PC-3 (cell line): ENCODE data around the gene PHYKPL. TPM values are rescaled to one million over a fixed set of nuclear protein-coding genes. Genes with fewer than 3 reads are reported as not detected.
A peak's percentile ranks its signal among the peaks of the same experiment; 100 is the strongest.

ENCODE experiments used
- ATAC-seq: fragments of 200-7000 bp; cut with Tn5 transposase; 2 replicates; pipeline ENCODE4 v1.9.1; 2020; ENCODE audit warnings: mild to moderate bottlenecking, moderate library complexity
- BruUV-seq: library from RNA; stranded (reverse); fragments of 400-500 nt; replicated peaks from 2 replicates; lab custom pipeline; 2021; lab: Mats Ljungman, UMichigan
- CTCF ChIA-PET: fragments of 300-600 bp; sonication (Branson Sonifier 250); formaldehyde crosslinking; loops from one replicate; lab custom pipeline; 2022; ENCODE audit warnings: antibody characterized with exemption; lab: Charles Lee
- POLR2A ChIA-PET: fragments of 300-600 bp; sonication (Branson Sonifier 250); formaldehyde crosslinking; loops from one replicate; lab custom pipeline; 2022; ENCODE audit warnings: antibody characterized with exemption; ENCODE audit not compliant: unreplicated experiment; lab: Charles Lee
- DNase-seq: peaks from one replicate; pipeline ENCODE4 v3.0.0-alpha.2; 2015
- H2AFZ ChIP-seq: fragments of 300-600 bp; sonication (generic); 2 replicates; pipeline ENCODE4 v1.6.0; 2016; ENCODE audit warnings: antibody characterized with exemption, low read length
- H3F3A ChIP-seq: fragments of 300-600 bp; sonication (generic); one replicate; pipeline ENCODE4 v1.6.0; 2017; ENCODE audit warnings: antibody characterized with exemption, low read length, control low read depth, mild to moderate bottlenecking; ENCODE audit not compliant: unreplicated experiment
- H3K27ac ChIP-seq: fragments of 300-600 bp; sonication (generic); 2 replicates; pipeline ENCODE4 v1.5.1; 2016; ENCODE audit warnings: mild to moderate bottlenecking, low read length
- H3K27me3 ChIP-seq: fragments of 300-600 bp; sonication (generic); 2 replicates; pipeline ENCODE4 v1.6.1; 2016; ENCODE audit warnings: low read length, mixed read lengths
- H3K36me3 ChIP-seq: fragments of 300-600 bp; sonication (generic); 2 replicates; pipeline ENCODE4 v1.6.1; 2016; ENCODE audit warnings: low read depth, mixed run types, low read length, mixed read lengths
- H3K4me1 ChIP-seq: fragments of 300-600 bp; sonication (generic); 2 replicates; pipeline ENCODE4 v1.5.1; 2016; ENCODE audit warnings: low read length; ENCODE audit not compliant: insufficient read depth
- H3K4me2 ChIP-seq: fragments of 300-600 bp; sonication (generic); 2 replicates; pipeline ENCODE4 v1.6.0; 2016; ENCODE audit warnings: low read length
- H3K4me3 ChIP-seq: fragments of 300-600 bp; sonication (generic); 2 replicates; pipeline ENCODE4 v1.5.1; 2016; ENCODE audit warnings: mild to moderate bottlenecking, low read length, mixed read lengths
- H3K79me2 ChIP-seq: fragments of 300-600 bp; sonication (generic); 2 replicates; pipeline ENCODE4 v1.6.1; 2017; ENCODE audit warnings: low read length, mixed read lengths
- H3K9ac ChIP-seq: fragments of 300-600 bp; sonication (generic); 2 replicates; pipeline ENCODE4 v1.6.0; 2016; ENCODE audit warnings: mild to moderate bottlenecking, low read length
- H3K9me2 ChIP-seq: fragments of 300-600 bp; sonication (generic); replicated peaks from 2 replicates; pipeline ENCODE4 v1.6.1; 2016; ENCODE audit warnings: mixed run types, low read length, mixed read lengths
- H3K9me3 ChIP-seq: fragments of 300-600 bp; sonication (generic); 2 replicates; pipeline ENCODE4 v1.6.1; 2016; ENCODE audit warnings: low read length, mixed read lengths
- H4K20me1 ChIP-seq: fragments of 300-600 bp; sonication (generic); 2 replicates; pipeline ENCODE4 v1.6.1; 2016; ENCODE audit warnings: low read length, mixed read lengths
- CTCF ChIP-seq: fragments of 300-600 bp; sonication (generic); conservative IDR thresholded peaks from 2 replicates; pipeline ENCODE4 v1.5.1; 2017; ENCODE audit warnings: antibody characterized with exemption, low read depth, mild to moderate bottlenecking, low read length
- EZH2 ChIP-seq: fragments of 300-600 bp; sonication (generic); IDR thresholded peaks from one replicate; pipeline ENCODE4 v1.6.1; 2017; ENCODE audit warnings: antibody characterized with exemption, mild to moderate bottlenecking, low read length; ENCODE audit not compliant: unreplicated experiment
- EZH2phosphoT487 ChIP-seq: fragments of 300-600 bp; sonication (generic); IDR thresholded peaks from 2 replicates; pipeline ENCODE4 v1.6.1; 2018; ENCODE audit warnings: mild to moderate bottlenecking, antibody characterized with exemption, low read length, borderline replicate concordance
- intact Hi-C: fragments of 100-400 bp; cut with micrococcal nuclease; formaldehyde crosslinking; loops from 2 replicates; pipeline ENCODE4 v1.9.0; 2023
- total RNA-seq: library from RNA; depleted of rRNA; stranded (reverse); fragments of >200 nt; gene quantifications from 2 replicates; pipeline ENCODE4 v1.2.3, GENCODE V29; 2014

PHYKPL gene
- total RNA-seq, 1 experiment from 2014 or later: 31.2 TPM

DNA sequence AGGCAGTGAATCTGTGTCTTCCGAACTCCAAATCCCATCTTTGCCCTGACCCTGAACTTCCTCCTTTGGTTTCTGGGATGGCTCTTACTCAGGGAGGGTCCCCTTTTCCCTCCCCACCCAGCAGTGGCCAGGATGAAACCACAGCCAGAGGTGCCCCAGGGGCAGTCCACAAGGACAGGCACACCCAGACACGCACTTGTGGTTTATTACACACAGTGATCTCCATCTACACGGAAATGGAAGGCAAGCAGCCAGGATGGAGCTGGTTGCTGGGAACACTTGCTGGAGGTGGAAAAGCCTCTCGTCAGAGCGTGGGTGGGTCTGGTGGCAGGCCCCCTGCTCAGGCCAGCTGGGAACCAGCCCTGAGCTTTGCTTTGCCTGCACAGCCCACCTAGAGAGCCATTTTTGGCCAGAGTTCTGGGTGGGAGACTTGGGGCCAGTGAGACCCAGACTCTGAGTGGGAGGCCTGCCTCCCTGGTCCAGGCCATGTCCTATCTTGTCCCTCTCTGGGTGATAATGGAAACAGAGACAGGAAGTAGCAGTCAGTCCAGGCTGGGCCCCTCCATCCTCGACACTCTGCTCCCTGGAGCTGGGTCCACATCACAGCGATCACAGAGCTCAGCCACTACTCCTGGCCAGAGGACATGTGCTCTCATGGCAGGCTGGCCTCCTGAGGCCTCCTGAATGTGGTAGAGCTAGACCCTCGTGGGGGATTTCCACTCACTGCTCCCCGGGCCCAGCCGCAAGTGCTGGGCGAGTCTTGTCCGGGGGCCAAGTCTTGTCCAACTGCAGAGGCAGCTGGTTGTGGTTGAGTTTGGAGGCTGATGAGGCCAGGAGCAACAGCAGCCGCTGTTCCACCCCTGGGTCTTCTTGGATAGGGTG lies 5.1 kb upstream of the PHYKPL start:
- H3K27me3 ChIP-seq: no peaks in the 10 kb centered on the region
- ATAC-seq: peak; percentile 9
- no TSS peak for BruUV-seq
- H3K4me2 ChIP-seq: no peak overlapping the region
- no peaks in the 10 kb centered on the region for H3K79me2 ChIP-seq
- CTCF ChIA-PET: no interaction called here
- no peak overlapping the region for H3K9ac ChIP-seq
- TF ChIP-seq CTCF (no peak), EZH2 (no peak), EZH2phosphoT487 (no peak)
- intact Hi-C loops: no loop called here
- H3K9me2 ChIP-seq: no peaks in the 10 kb centered on the region
- no peak overlapping the region for H3K4me3 ChIP-seq
- peak; percentile 57 for DNase-seq
- H3K36me3 ChIP-seq: no peaks in the 10 kb centered on the region
- H2AFZ ChIP-seq: no peak overlapping the region
- peaks cover 9% of the 10 kb centered on the region; the same call in 1 of the 2 replicates for H3K4me1 ChIP-seq
- POLR2A ChIA-PET: no interaction called here
- no peaks in the 10 kb centered on the region for H3K9me3 ChIP-seq
- H3K27ac ChIP-seq: no peak overlapping the region
- no peaks in the 10 kb centered on the region for H4K20me1 ChIP-seq
- no peaks in the 10 kb centered on the region for H3F3A ChIP-seq

DNA sequence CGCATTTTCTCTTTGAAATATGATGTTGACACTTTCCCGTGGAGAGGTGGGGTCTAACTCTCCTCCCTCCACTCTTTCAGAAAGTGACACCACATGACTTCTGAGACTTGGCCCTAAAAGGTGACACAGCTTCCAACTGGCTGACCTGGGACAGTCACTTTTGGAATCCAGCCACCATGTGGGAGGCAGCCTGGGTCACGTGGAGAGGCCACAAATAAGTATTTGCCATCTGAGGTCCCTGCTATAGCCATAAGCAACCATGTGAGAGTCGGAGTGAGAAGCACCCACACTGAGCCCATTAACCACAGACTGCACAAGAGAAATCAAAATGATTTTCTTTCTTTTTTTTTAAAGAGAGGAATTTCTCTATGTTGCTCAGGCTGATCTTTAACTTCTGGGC lies 4.1 kb upstream of the PHYKPL start:
- TF ChIP-seq CTCF: no peak
- TF ChIP-seq EZH2phosphoT487: no peak
- TF ChIP-seq EZH2: no peak
- intact Hi-C loops: no loop called here
- Histone ChIP-seq H4K20me1 (no peaks in the 10 kb centered on the region), H3K9ac (no peak overlapping the region), H3K9me3 (no peaks in the 10 kb centered on the region), H3K79me2 (peaks cover 5% of the 10 kb centered on the region), H3K4me2 (no peak overlapping the region), H3K4me3 (no peak overlapping the region), H3K9me2 (no peaks in the 10 kb centered on the region), H3K4me1 (peaks cover 12% of the 10 kb centered on the region; the same call in 1 of the 2 replicates), H2AFZ (no peak overlapping the region), H3K36me3 (no peaks in the 10 kb centered on the region), H3K27me3 (no peaks in the 10 kb centered on the region), H3K27ac (no peak overlapping the region), H3F3A (no peaks in the 10 kb centered on the region)
- ChIA-PET CTCF (no interaction called here), POLR2A (no interaction called here)
- ATAC-seq (no peak), DNase-seq (no peak)
- BruUV-seq: no TSS peak

- H4K20me1 ChIP-seq: no peaks in the 10 kb centered on the region
- no peak overlapping the region for H3K4me3 ChIP-seq
- H3K9me2 ChIP-seq: no peaks in the 10 kb centered on the region
- H3K9me3 ChIP-seq: no peaks in the 10 kb centered on the region
- TF ChIP-seq CTCF (no peak), EZH2phosphoT487 (no peak), EZH2 (no peak)
- peaks cover 11% of the 10 kb centered on the region for H3K79me2 ChIP-seq
- H3K27ac ChIP-seq: no peak overlapping the region
- ATAC-seq: no peak
- H3K9ac ChIP-seq: no peak overlapping the region
- peaks cover 17% of the 10 kb centered on the region for H3K4me1 ChIP-seq
- POLR2A ChIA-PET: no interaction called here
- no TSS peak for BruUV-seq
- CTCF ChIA-PET: no interaction called here
- H2AFZ ChIP-seq: no peak overlapping the region
- no peak for DNase-seq
- no peaks in the 10 kb centered on the region for H3F3A ChIP-seq
- intact Hi-C loops: no loop called here
- H3K36me3 ChIP-seq: no peaks in the 10 kb centered on the region
- no peak overlapping the region for H3K4me2 ChIP-seq
- H3K27me3 ChIP-seq: no peaks in the 10 kb centered on the region
Observed at GRCh38 chr5:178236126-178236525, 3.5 kb upstream of the PHYKPL start.
